Suppressor macrophage treated with lipopolysaccharide for 4 hours (primary cell): ENCODE data around the gene CHST2.

Experiments
- DNase-seq: peaks from one replicate; pipeline ENCODE4 v3.0.0-alpha.2; 2020

Gene CHST2

GRCh38 chr3:143170676-143171075 lies 51.1 kb downstream of the CHST2 start:
- DNase-seq: no peak

GRCh38 chr3:143171141-143171980 lies 51.8 kb downstream of the CHST2 start:
- peak; percentile 51 for DNase-seq

DNA sequence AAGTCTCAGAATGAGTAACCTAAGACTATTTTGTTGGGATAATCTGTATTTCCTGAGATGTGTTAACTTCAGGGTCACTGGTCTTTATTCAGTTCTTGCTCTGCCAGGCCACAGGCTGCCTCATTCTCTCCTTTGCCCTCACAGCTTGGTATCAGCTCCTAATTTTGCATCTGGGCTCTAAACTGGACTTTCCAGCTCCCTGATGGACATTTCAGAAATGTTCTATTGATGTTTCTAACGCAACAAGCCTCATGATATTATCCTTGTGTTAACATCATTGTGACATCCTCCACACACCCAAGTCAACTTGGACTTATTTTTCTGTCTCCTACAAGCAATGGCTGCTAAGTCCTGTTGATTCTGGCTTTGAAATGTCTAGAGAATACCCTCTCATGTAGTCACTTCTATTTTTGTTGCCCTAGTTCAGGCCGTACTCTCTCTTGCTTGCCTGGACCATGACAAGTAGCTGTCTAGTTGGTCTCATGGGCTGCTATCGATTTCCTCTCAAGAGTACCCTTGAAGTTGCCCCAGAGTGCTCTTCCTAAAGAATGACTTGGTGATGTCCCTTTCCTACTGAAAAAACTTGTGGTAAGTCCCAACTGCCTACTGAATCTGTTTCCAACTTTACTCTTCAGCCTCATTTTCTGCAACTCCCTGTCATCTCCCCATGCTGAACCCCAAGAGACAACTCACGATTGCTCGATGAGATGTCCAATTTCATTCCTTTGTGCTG lies 52.7 kb downstream of the CHST2 start:
- DNase-seq: no peak

GRCh38 chr3:143172795-143173145 lies 53.2 kb downstream of the CHST2 start:
- DNase-seq: no peak

DNA sequence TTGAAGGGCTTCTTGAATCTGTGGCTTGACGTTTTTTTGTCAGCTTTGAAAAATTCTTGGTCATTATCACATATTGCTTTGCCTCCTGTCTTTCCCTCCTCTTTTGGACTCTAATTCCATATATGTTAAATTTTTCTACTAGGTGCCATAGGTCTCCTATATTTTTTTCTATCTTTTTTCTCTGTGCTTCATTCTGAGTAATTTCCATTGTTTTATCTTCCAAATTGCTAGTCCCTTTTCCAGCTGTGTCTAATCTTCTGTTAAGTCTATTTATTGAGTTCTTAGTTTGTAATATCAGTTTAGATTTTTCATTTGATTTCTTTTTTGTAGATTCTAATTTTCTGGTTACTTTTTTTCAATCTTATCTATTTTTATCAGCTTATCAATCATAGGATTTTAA lies 53.7 kb downstream of the CHST2 start:
- DNase-seq: no peak
